Activated CD4-positive, CD25-positive, alpha-beta regulatory T cell treated with anti-CD3 and anti-CD28 coated beads, Interleukin-2, amount 50 U/mL, for 72 hours (primary cell): ENCODE results near the gene SLC22A17.

Experiments used
- DNase-seq: peaks from one replicate; pipeline ENCODE4 v3.0.0; 2021

The SLC22A17 gene

DNA sequence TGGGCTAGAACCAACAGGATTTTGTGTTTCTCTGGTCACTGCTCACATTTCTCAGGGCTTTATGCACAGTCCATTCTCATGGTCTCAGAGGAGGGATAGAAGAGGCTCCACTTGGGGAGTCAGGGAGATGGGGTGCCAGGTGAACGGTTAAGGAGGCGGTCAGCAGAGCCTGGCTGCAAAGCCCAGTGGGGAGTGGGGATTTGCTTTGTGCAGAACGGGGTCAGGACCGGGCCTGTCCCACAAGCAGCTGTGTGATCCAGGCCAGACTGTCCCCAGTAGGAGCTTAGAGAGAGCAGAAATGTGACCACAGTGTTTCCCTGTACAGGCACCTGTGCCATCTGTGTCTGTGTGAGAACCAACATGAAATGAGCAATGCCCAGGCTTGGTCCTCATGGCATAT, 28.3 kb upstream of the SLC22A17 start:
- DNase-seq: no peak

GRCh38 chr14:23380197-23380914, 27.7 kb upstream of the SLC22A17 start:
- no peak for DNase-seq

- peak; percentile 68 for DNase-seq
These were observed 26.9 kb upstream of the SLC22A17 start for GRCh38 chr14:23379366-23380196.

DNA sequence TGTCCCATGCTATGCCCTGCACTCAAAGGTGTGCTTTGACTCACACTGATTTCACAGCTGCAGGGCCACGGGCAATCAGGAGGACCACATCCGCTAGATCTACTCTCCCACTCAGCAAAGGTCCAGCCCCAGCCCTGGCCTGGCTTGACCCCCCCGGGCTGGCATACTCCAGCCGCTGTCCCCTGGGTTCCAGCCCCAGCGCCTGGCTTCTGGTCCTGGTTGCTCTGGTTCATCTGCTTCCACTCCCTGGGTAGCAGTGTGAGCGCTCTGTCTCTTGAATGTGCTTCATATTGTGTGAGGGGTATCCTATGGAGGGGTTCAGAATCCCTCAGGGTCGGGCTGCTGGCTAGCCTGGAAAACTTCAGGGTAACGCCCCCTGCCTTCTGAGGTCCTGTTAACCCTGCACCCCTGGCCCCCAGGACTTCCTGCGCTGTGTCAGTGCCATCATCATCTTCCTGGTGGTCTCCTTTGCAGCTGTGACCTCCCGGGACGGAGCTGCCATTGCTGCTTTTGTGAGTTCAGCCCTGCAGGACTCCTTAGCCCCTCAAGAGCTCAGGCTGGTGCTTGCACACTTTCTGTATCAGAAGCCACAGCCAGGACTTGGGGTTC, 26.0 kb upstream of the SLC22A17 start:
- no peak for DNase-seq

DNA sequence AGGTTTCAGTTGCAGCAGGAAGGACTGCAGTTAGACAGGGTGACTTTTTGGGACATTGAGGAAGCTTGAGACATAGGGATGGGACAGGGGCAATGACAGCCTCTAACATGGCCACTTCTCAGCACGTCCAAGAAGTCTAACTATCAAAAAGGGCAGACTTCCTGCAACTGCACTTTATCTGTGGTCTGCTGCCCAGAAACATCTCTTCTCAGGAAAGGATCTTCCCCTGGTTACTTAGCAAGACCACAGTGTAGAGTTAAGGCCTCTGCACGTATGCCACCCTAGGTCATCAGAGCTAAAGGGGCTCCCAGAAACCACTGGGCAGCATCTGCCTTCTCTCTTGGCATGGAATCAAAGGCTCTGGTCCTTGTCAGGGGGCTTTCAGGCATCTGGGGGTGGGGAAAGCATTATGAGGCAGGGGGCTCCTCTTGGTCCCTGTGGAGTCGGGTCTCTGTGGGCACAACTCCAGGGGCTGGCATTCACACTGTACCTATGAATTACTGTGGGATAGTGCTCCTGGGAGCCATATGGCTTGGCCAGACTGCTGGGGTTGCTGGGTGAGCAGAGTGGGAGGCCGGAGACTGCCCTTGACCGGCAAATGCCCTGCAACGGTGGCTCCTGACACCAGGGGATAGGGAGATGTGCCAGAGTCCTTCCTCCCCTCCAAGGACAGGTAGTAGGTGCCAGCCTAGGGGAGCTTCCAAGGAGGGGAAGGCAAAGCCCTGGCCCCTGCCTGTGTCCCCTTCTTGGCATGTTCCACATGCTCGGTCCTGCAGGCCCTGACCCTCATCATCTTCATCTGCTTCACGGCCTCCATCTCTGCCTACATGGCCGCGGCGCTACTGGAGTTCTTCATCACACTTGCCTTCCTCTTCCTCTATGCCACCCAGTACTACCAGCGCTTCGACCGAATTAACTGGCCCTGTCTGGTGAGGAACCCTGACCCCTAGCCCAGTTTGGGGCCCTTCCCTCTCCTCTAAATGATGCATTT, 25.2 kb upstream of the SLC22A17 start:
- DNase-seq: no peak

DNA sequence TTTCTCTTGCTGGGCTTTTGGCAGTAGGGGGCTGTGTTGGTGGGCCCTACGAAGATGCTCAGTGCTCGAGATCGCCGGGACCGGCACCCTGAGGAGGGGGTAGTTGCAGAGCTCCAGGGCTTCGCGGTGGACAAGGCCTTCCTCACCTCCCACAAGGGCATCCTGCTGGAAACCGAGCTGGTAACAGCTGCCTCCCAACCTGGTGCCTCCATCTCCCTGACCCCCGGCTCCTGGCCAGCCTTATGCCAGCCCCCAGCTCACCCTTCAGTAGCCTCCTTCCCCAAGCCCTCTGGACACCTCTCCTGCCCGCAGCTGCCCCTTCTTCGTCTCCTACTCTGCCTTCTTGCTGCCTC, 24.5 kb upstream of the SLC22A17 start:
- DNase-seq: no peak

DNA sequence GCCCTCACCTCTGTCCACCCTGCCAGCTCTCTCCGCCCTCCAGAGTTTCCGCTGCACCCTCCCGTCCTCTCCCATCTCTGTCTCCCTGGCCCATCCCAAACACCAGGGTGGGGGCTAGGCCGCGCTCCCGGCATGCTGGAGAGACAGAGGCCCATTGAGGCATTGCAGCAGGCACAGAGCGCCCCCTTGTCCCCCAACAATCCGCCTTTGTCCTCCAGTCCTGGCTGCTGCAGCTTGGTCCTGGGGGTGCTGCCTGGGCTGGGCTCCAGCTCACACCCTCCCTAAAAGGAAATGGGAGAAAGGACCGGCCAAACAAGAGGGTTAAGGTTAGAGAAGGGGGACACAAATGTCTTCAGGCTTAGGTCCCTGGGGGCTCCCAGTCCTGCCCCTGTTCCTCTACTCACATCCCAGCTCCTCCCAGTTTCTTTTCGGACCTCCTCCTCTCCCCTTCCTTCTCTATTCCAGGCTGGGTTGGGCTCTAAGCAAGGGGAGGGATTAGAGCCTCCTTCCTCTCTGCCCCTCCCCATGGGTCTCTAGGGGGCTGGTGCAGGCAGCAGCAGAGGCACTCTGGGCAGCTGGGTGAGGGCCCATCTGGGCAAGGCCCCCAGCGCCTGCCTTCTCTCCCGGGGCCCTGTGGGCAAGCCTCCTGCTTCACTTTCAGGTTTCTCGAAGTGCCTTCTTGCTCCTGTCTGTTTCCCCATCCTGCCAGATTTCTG, 24.0 kb upstream of the SLC22A17 start, which contains the start of gene CMTM5:
Gene CMTM5, plus strand, starts transcription at position 565 of the 716 bp plus-strand sequence. CDS start 206 bp downstream, outside the sequence.
- no peak for DNase-seq

GRCh38 chr14:23375527-23376251, 23.0 kb upstream of the SLC22A17 start:
- DNase-seq: no peak

DNA sequence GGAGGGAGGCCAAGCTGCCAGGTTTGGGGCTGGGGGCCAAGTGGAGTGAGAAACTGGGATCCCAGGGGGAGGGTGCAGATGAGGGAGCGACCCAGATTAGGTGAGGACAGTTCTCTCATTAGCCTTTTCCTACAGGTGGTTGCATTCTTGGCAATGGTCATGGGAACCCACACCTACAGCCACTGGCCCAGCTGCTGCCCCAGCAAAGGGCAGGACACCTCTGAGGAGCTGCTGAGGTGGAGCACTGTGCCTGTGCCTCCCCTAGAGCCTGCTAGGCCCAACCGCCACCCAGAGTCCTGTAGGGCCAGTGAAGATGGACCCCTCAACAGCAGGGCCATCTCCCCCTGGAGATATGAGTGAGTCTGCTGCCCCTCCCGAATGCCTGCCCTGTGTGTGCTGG, 20.4 kb upstream of the SLC22A17 start:
- no peak for DNase-seq

- DNase-seq: no peak
These were observed 19.8 kb upstream of the SLC22A17 start, which contains the start of gene IL25 for GRCh38 chr14:23372509-23372908. Gene IL25 (plus strand): TSS chr14:23372809.

DNA sequence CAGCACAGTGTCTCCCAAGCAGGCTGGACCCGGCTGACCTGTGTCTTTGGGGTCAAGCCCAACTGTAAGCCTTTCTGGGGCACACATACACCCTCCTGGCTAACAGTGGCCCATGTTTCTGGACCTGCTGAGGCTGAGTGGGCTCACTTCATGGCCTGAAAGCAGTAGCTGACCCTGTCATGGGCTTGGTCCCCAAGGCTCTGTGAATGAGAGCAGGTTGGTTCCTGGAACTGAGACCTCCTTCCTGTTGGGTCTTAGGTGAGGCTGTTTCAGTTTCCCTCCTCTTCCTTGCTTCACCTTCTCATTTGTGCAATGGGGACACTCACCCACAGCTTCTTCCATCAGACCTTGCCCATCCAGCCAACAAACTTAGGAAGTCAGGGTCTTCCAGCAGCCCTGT, 19.2 kb upstream of the SLC22A17 start:
- no peak for DNase-seq

- DNase-seq: no peak
These were observed 17.5 kb upstream of the SLC22A17 start for GRCh38 chr14:23370221-23370620.

- no peak for DNase-seq
These were observed 13.8 kb upstream of the SLC22A17 start for GRCh38 chr14:23366426-23366921.

DNA sequence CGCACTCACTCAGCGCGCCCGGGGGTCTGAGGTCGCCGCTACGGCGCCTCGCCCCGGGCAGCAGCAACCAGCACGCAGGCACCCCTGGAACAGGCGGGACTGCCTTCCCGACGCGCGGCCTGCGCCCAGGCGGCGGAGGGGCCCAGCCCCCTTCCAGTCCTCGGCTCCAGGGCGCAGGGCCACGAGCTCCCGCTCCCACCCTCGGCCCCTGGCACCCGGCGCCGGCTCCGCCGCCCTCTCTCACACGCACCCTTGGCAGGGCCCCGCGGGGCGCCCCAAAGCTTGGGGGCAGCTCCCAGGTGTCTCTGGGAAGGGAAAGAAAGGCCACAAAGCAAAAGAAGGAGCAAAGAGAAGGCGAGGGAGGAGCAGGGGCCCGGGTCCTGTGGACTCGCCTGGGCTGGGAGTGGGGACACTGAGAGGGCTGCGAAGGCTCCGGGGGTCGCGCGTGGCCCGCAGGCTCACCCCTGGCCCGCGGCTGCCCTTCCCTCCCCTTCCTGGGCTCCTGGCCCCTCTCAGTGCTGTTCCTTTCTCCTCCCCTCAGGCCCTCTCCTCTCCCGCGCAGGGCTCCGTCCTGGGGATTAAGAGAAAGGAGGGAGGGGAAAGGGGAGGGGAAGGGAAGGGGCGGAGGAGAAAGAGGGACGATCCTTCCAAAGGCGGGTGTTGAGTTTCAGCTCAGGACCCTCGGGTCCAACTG, 13.2 kb upstream of the SLC22A17 start:
- no peak for DNase-seq

- DNase-seq: no peak
These were observed 12.5 kb upstream of the SLC22A17 start, which contains the start of gene EFS for GRCh38 chr14:23365036-23365731. Gene EFS (minus strand): TSS chr14:23365172. CDS start chr14:23365025, 147 bp downstream.

- no peak for DNase-seq
These were observed 11.7 kb upstream of the SLC22A17 start for GRCh38 chr14:23364164-23365035.

DNA sequence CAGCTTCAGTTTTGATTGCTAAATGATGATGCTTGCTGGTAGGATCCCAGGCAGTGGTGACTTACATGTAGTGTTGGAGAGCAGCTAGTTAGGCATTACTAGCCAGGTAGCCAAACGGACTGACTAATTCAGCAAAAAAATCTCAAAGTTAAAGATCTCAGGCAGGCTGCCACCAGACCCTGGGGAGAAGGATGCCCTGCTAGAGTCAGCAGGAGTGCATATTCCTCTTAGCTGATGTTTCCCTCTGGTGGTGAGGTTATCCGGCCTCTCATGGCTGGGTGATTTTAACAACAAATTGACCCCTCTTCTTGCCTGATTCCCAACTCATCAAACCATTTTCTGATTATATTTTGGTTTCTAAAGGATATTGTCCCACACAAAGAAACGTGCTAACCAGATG, 9.5 kb upstream of the SLC22A17 start:
- no peak for DNase-seq

DNA sequence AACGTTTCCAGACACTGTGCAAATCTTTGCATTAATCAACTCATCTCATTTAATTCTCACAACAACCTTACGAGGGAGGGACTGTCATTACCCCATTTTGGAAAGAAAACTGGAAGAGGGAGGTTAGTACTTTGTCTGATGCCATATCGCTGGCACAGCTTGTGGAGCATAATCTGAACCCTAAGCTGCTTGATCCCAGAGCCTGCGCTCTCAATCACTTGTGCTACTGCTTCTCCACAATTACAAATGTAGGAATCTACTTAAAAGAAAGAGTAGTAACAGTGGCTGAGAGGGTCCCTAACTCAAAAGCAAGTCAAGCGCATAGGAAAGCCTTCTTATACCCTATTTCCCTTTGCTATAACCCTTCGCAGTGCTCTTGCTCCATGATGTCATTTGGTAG, 9.1 kb upstream of the SLC22A17 start:
- no peak for DNase-seq
